ENCODE results near the gene RAB36. TPM values are rescaled to one million over a fixed set of nuclear protein-coding genes. Genes with fewer than 3 reads are reported as not detected.

RAB36 gene
- total and polyA plus RNA-seq, 7 experiments from 2014 or later, result 0.10 to 1.2 (median 0.40) TPM

DNA sequence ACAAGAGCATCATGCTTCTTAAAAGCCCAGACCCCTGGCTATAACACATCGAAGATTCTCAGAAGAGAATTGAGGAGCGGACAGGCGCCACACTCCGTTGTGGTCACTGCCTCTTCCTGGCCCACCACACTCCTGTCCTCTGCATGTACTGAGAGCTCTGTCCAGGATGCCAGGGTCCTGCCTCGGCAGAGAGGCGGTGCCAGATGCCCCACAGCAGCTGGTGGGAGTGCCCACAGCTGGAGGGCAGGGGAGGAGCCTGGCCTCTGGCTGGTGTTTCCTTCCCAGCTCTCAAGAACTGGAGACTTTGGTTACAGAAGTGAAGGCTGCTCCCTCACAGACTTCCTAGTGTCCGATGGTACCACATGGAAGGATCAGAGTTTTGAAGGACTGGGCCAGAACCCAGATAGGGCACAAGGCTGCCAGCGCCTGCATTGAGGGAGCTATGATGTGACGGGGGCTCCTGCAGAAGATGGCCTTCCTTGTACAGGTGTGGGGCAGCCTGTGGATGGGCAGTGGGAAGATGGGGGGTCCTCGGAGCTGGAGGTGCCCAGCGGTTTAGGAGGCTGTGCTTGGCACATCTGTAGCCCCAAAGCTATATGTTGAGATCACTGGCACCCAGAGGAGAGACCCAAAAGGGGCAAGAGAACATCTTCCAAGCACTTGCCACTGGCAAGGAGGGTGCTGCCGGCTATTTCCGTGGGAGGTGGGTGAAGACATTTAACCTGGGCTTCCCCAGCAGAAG lies 22.9 kb upstream of the RAB36 start:
- ATAC-seq (no peak), DNase-seq (no peak)
- Mint-ChIP-seq H3K27ac (no peak overlapping the region), H3K36me3 (peaks cover 0 to 8% (median 0%) of the 10 kb centered on the region in 5 donors), H3K9me3 (peaks cover 0 to 4% (median 0%) of the 10 kb centered on the region in 11 donors), H3K4me3 (no peak overlapping the region), H3K4me1 (peaks cover 9 to 19% (median 10%) of the 10 kb centered on the region in 7 donors), H3K27me3 (no peaks in the 10 kb centered on the region)
- Histone ChIP-seq H3K4me1 (ENCODE audit: control insufficient read depth in 2 of 2, insufficient read depth in 2 of 2, low read length in 2 of 2) (peaks cover 13 to 16% of the 10 kb centered on the region in 2 donors), H3K36me3 (ENCODE audit: control insufficient read depth in 2 of 3, insufficient read depth in 3 of 3, low read length in 3 of 3) (no peaks in the 10 kb centered on the region), H3K9me3 (ENCODE audit: control insufficient read depth in 2 of 3, low read length in 3 of 3) (no peaks in the 10 kb centered on the region), H3K4me3 (ENCODE audit: low read length) (no peak overlapping the region), H3K27me3 (ENCODE audit: control insufficient read depth in 2 of 2, insufficient read depth in 2 of 2, low read length in 2 of 2) (no peaks in the 10 kb centered on the region), H3K27ac (ENCODE audit: low read depth, low read length) (no peak overlapping the region)
- CTCF ChIA-PET, result interaction anchor here (0.9 to 1.5 kb wide), 2 partner anchors 9 to 162 kb away, joined by 3 to 6 read pairs; no protein-coding TSS in a partner anchor
- POLR2A ChIA-PET, result interaction anchor here (0.6 to 0.7 kb wide), 2 partner anchors 19 to 1943 kb away, joined by 3 to 5 read pairs; no protein-coding TSS in a partner anchor
- intact Hi-C loops (cut with micrococcal nuclease), result no loop called here

DNA sequence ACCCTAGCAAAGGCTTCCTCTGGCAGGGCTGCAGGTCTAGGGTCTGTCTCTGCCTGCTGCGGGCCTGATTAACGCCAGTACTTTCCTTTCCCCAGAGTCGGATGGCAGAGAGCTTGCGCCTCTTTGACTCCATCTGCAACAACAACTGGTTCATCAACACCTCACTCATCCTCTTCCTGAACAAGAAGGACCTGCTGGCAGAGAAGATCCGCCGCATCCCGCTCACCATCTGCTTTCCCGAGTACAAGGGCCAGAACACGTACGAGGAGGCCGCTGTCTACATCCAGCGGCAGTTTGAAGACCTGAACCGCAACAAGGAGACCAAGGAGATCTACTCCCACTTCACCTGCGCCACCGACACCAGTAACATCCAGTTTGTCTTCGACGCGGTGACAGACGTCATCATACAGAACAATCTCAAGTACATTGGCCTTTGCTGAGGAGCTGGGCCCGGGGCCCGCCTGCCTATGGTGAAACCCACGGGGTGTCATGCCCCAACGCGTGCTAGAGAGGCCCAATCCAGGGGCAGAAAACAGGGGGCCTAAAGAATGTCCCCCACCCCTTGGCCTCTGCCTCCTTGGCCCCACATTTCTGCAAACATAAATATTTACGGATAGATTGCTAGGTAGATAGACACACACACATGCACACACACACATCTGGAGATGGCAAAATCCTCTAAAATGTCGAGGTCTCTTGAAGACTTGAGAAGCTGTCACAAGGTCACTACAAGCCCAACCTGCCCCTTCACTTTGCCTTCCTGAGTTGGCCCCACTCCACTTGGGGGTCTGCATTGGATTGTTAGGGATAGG lies 22.1 kb upstream of the RAB36 start:
- DNase-seq, result no peak
- Histone ChIP-seq H3K4me3 (ENCODE audit: low read length) (no peak overlapping the region), H3K27me3 (ENCODE audit: control insufficient read depth in 2 of 2, insufficient read depth in 2 of 2, low read length in 2 of 2) (no peaks in the 10 kb centered on the region), H3K9me3 (ENCODE audit: control insufficient read depth in 2 of 3, low read length in 3 of 3) (no peaks in the 10 kb centered on the region), H3K36me3 (ENCODE audit: control insufficient read depth in 2 of 3, insufficient read depth in 3 of 3, low read length in 3 of 3) (no peaks in the 10 kb centered on the region), H3K4me1 (ENCODE audit: control insufficient read depth in 2 of 2, insufficient read depth in 2 of 2, low read length in 2 of 2) (peaks cover 13 to 16% of the 10 kb centered on the region in 2 donors), H3K27ac (ENCODE audit: low read depth, low read length) (no peak overlapping the region)
- Mint-ChIP-seq H3K36me3 (peaks cover 0 to 8% (median 0%) of the 10 kb centered on the region in 5 donors), H3K9me3 (peaks cover 0 to 4% (median 0%) of the 10 kb centered on the region in 11 donors), H3K27me3 (no peaks in the 10 kb centered on the region), H3K27ac (peak overlapping the region in 5 of 9 donors; percentile 6 to 48 (median 36)), H3K4me3 (no peak overlapping the region), H3K4me1 (peaks cover 9 to 19% (median 10%) of the 10 kb centered on the region in 7 donors)
- intact Hi-C loops (cut with micrococcal nuclease), result no loop called here
- ATAC-seq, result no peak
- CTCF ChIA-PET, result interaction anchor here (0.6 to 2.3 kb wide), 5 partner anchors 10 to 169 kb away, joined by 3 to 16 read pairs (median 5); no protein-coding TSS in a partner anchor
- POLR2A ChIA-PET, result interaction anchor here (0.7 kb wide), 1 partner anchor 1942 kb away, joined by 3 read pairs; no protein-coding TSS in a partner anchor

- ATAC-seq (no peak), DNase-seq (no peak)
- H3K27ac ChIP-seq (ENCODE audit: low read depth, low read length), result no peak overlapping the region
- peaks cover 13 to 16% of the 10 kb centered on the region in 2 donors for H3K4me1 ChIP-seq (ENCODE audit: control insufficient read depth in 2 of 2, insufficient read depth in 2 of 2, low read length in 2 of 2)
- Mint-ChIP-seq H3K4me3 (no peak overlapping the region), H3K9me3 (peaks cover 0 to 4% (median 0%) of the 10 kb centered on the region in 11 donors), H3K36me3 (peaks cover 0 to 8% (median 0%) of the 10 kb centered on the region in 5 donors), H3K4me1 (peaks cover 9 to 19% (median 15%) of the 10 kb centered on the region in 7 donors), H3K27me3 (no peaks in the 10 kb centered on the region), H3K27ac (peak overlapping the region in 1 of 9 donors; percentile 36)
- no peaks in the 10 kb centered on the region for H3K27me3 ChIP-seq (ENCODE audit: control insufficient read depth in 2 of 2, insufficient read depth in 2 of 2, low read length in 2 of 2)
- intact Hi-C loops (cut with micrococcal nuclease), result no loop called here
- no peak overlapping the region for H3K4me3 ChIP-seq (ENCODE audit: low read length)
- H3K9me3 ChIP-seq (ENCODE audit: control insufficient read depth in 2 of 3, low read length in 3 of 3), result no peaks in the 10 kb centered on the region
- ChIA-PET CTCF (interaction anchor here (0.6 to 2.3 kb wide), 3 partner anchors 11 to 169 kb away, joined by 3 to 16 read pairs (median 5); no protein-coding TSS in a partner anchor), POLR2A (no interaction called here)
- H3K36me3 ChIP-seq (ENCODE audit: control insufficient read depth in 2 of 3, insufficient read depth in 3 of 3, low read length in 3 of 3), result no peaks in the 10 kb centered on the region
Measured at GRCh38 chr22:23123804-23124254, 21.4 kb upstream of the RAB36 start.

DNA sequence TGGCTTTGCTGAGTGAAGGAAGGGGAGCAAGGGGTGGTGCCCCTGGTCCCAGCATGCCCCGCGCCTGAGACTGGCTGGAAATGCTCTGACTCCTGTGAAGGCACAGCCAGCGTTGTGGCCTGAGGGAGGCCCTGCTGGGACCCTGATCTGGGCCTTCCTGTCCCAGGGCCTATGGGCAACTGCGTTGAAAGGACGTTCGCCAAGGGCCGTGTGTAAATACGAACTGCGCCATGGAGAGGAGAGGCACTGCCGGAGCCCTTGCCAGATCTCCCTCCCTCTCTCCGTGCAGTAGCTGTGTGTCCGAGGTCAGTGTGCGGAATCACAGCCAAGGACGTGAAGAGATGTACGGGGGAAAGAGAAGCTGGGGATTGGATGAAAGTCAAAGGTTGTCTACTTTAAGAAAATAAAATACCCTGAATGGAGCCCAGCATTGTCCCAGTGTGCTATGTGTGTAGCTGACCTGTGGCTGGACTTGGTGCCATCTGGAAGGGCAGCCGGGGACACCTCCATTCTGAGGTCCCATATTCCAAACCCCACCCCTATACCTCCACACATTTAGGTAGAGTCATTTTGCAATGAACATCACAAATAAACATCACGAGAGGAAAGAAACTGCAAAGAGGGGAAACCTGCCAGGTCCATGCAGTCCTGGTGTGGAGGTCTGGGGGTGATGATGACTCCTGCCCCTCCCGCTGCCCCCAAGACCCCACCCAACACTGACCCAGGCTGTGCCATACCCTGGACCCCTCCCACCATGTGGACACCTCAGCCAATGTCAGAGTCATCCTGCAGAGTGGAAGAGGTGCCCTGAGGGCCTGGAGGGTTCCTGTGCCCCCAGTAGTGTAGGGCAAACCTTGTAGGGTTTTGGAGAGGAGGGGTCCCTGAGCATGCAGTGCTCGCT lies 20.4 kb upstream of the RAB36 start:
- Mint-ChIP-seq H3K36me3 (peaks cover 0 to 1% (median 0%) of the 10 kb centered on the region in 5 donors), H3K27me3 (peaks cover 0 to 3% (median 0%) of the 10 kb centered on the region in 5 donors), H3K9me3 (no peaks in the 10 kb centered on the region), H3K27ac (peak overlapping the region in 2 of 9 donors; percentile 32 to 65), H3K4me1 (peaks cover 1 to 10% (median 6%) of the 10 kb centered on the region in 7 donors), H3K4me3 (no peak overlapping the region)
- ChIA-PET POLR2A (no interaction called here), CTCF (interaction anchor here (2.0 to 2.3 kb wide), 2 partner anchors 10 to 164 kb away, joined by 5 to 16 read pairs; no protein-coding TSS in a partner anchor)
- Histone ChIP-seq H3K9me3 (ENCODE audit: control insufficient read depth in 2 of 3, low read length in 3 of 3) (no peaks in the 10 kb centered on the region), H3K27ac (ENCODE audit: low read depth, low read length) (no peak overlapping the region), H3K36me3 (ENCODE audit: control insufficient read depth in 2 of 3, insufficient read depth in 3 of 3, low read length in 3 of 3) (no peaks in the 10 kb centered on the region), H3K4me3 (ENCODE audit: low read length) (no peak overlapping the region), H3K27me3 (ENCODE audit: control insufficient read depth in 2 of 2, insufficient read depth in 2 of 2, low read length in 2 of 2) (no peaks in the 10 kb centered on the region), H3K4me1 (ENCODE audit: control insufficient read depth in 2 of 2, insufficient read depth in 2 of 2, low read length in 2 of 2) (peaks cover 5 to 6% of the 10 kb centered on the region in 2 donors)
- intact Hi-C loops (cut with micrococcal nuclease), result loop anchor here in 1 of 2 donors (5.0 kb wide), 1 partner anchor 53 kb away; the partner anchor contains the start of gene GNAZ
- ATAC-seq (no peak), DNase-seq (no peak)

DNA sequence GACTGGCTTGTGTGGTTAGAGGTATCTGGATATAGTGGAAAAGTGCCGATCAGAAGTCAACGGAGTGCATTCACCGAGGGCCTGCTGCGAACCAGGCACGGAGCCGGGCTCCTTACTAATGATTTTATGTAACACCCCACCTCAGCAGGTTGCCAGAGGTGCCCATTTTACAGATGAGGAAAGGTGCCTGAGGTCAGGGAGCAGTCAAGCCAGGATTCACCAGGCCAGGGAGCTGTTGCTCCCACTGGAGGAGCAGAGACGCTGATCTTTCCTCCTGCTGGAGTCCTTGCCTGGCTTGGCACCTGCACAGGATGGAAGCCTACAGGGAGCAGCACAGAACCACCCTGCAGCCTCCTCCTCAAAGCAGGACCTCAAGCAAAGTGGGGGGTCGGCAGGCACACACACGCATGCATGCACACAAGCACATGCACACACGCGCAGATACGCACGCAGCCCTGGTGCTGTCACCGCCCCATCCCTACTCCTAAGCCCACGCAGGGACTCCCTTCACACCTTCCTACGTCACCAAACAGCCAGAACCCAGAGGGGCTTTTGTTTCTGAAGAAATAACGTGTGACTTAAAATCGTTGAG lies 19.7 kb upstream of the RAB36 start:
- no peaks in the 10 kb centered on the region for H3K4me1 ChIP-seq (ENCODE audit: control insufficient read depth in 2 of 2, insufficient read depth in 2 of 2, low read length in 2 of 2)

More for the DNA sequence above, 19.7 kb upstream of the RAB36 start:
- ChIA-PET POLR2A (no interaction called here), CTCF (interaction anchor here (8.3 kb wide), 1 partner anchor 166 kb away, joined by 147 read pairs; no protein-coding TSS in a partner anchor)
- Histone ChIP-seq H3K4me3 (ENCODE audit: low read length) (no peak overlapping the region), H3K9me3 (ENCODE audit: control insufficient read depth in 2 of 3, low read length in 3 of 3) (no peaks in the 10 kb centered on the region), H3K27me3 (ENCODE audit: control insufficient read depth in 2 of 2, insufficient read depth in 2 of 2, low read length in 2 of 2) (no peaks in the 10 kb centered on the region), H3K27ac (ENCODE audit: low read depth, low read length) (no peak overlapping the region), H3K36me3 (ENCODE audit: control insufficient read depth in 2 of 3, insufficient read depth in 3 of 3, low read length in 3 of 3) (no peaks in the 10 kb centered on the region)
- Mint-ChIP-seq H3K27ac (no peak overlapping the region), H3K4me1 (peaks cover 0 to 5% (median 2%) of the 10 kb centered on the region in 7 donors), H3K36me3 (no peaks in the 10 kb centered on the region), H3K4me3 (no peak overlapping the region), H3K27me3 (peaks cover 0 to 6% (median 0%) of the 10 kb centered on the region in 5 donors), H3K9me3 (no peaks in the 10 kb centered on the region)
- no peak for DNase-seq
- intact Hi-C loops (cut with micrococcal nuclease), result loop anchor here in 1 of 2 donors (5.0 kb wide), 1 partner anchor 53 kb away; the partner anchor contains the start of gene GNAZ
- ATAC-seq, result no peak
